HepG2 (cell line): ENCODE data around the gene PPARA. TPM values are rescaled to one million over a fixed set of nuclear protein-coding genes. Genes with fewer than 3 reads are reported as not detected.
A peak's percentile ranks its signal among the peaks of the same experiment; 100 is the strongest.

ENCODE experiments used
- ATAC-seq: fragments of 200-7000 bp; cut with Tn5 transposase; 3 replicates; pipeline ENCODE4 v1.9.1; 2020; ENCODE audit warnings: mild to moderate bottlenecking, moderate library complexity
- BruUV-seq: library from RNA; stranded (reverse); fragments of 400-500 nt; replicated peaks from 2 replicates; lab custom pipeline; 2021; lab: Mats Ljungman, UMichigan
- CTCF ChIA-PET: fragments of 300-600 bp; formaldehyde crosslinking; extraction: SDS; loops from one replicate; lab custom pipeline; 2021; ENCODE audit warnings: low total read pairs, inconsistent platforms, low intra/inter-chr PET ratio; lab: Yijun Ruan, JAX
- POLR2A ChIA-PET: fragments of 350-600 bp; sonication (Branson Sonifier 250); formaldehyde crosslinking; loops from one replicate; lab custom pipeline; 2020; ENCODE audit warnings: antibody characterized with exemption, inconsistent platforms; lab: Yijun Ruan, JAX
- DNase-seq: peaks from one replicate; pipeline ENCODE4 v3.0.0-alpha.2; 2015; ENCODE audit warnings: low spot score
- FAIRE-seq: peaks from 3 replicates; lab custom pipeline; 2011; peaks lifted over from hg19 to GRCh38; lab: Jason Lieb, UNC
- H2AFZ ChIP-seq: one replicate; pipeline ENCODE4 v1.6.1; 2011; ENCODE audit warnings: low read length, inconsistent platforms
- H3K27ac ChIP-seq: fragments of 300-600 bp; 3 replicates; pipeline ENCODE4 v1.8.0; 2011; ENCODE audit warnings: mixed run types, mild to moderate bottlenecking, mixed read lengths, low read length, inconsistent platforms; ENCODE audit not compliant: insufficient read depth; ENCODE audit errors: extremely low read length
- H3K27me3 ChIP-seq, 2 experiments: fragments of 200-600 bp in 1 of 2; 2 replicates in 1 of 2; 3 replicates in 1 of 2; pipeline versions ENCODE4 v1.6.0 to v1.8.0; 2011; ENCODE audit warnings: low read length in 2 of 2, mild to moderate bottlenecking in 2 of 2, moderate library complexity in 2 of 2, inconsistent platforms in 1 of 2; ENCODE audit not compliant: insufficient read depth in 2 of 2, control insufficient read depth in 1 of 2
- H3K36me3 ChIP-seq, 2 experiments: fragments of 200-600 bp in 1 of 2; replicated peaks in 1 of 2; 2 replicates in 1 of 2; 3 replicates in 1 of 2; pipeline versions ENCODE4 v1.5.1 to v1.8.0; 2011; ENCODE audit warnings: low read length in 2 of 2, inconsistent platforms in 1 of 2; ENCODE audit not compliant: insufficient read depth in 2 of 2, control insufficient read depth in 1 of 2
- H3K4me1 ChIP-seq: 2 replicates; pipeline ENCODE4 v1.5.1; 2012; ENCODE audit warnings: low read length, inconsistent platforms; ENCODE audit not compliant: insufficient read depth
- H3K4me2 ChIP-seq: 2 replicates; pipeline ENCODE4 v1.6.0; 2011; ENCODE audit warnings: low read depth, low read length, inconsistent platforms
- H3K4me3 ChIP-seq, 3 experiments: fragments of 200-600 bp in 1 of 3; sonication (generic), shearing (Covaris generic) in 1 of 3; replicated peaks in 1 of 3; 2 replicates each; pipeline ENCODE4 v1.5.1; 2011 to 2016; ENCODE audit warnings: low read length in 3 of 3, inconsistent platforms in 2 of 3, low read depth in 2 of 3, mild to moderate bottlenecking in 2 of 3, control low read depth in 1 of 3, mixed read lengths in 1 of 3; ENCODE audit not compliant: insufficient read depth in 1 of 3
- H3K79me2 ChIP-seq: one replicate; pipeline ENCODE4 v1.6.1; 2011; ENCODE audit warnings: low read length, inconsistent platforms; ENCODE audit not compliant: insufficient read depth
- H3K9ac ChIP-seq: 2 replicates; pipeline ENCODE4 v1.6.0; 2011; ENCODE audit warnings: mild to moderate bottlenecking, low read depth, low read length, inconsistent platforms; ENCODE audit not compliant: insufficient read depth
- H3K9me3 ChIP-seq: 2 replicates; pipeline ENCODE4 v1.5.1; 2012; ENCODE audit warnings: mild to moderate bottlenecking, low read length
- H4K20me1 ChIP-seq: 2 replicates; pipeline ENCODE4 v1.6.0; 2011; ENCODE audit warnings: inconsistent platforms, mild to moderate bottlenecking, low read length, moderate library complexity; ENCODE audit not compliant: insufficient read depth
- BCLAF1 ChIP-seq: fragments of 450-650 bp; IDR thresholded peaks from 2 replicates; pipeline ENCODE4 v1.6.1; 2017; ENCODE audit warnings: mild to moderate bottlenecking
- HNF1B ChIP-seq: sonication (generic); formaldehyde crosslinking; IDR thresholded peaks from 2 replicates; pipeline ENCODE4 v1.5.1; 2020; ENCODE audit warnings: mild to moderate bottlenecking, moderate library complexity, missing genetic modification reagents
- THRA ChIP-seq: sonication (generic); formaldehyde crosslinking; IDR thresholded peaks from 2 replicates; pipeline ENCODE4 v1.4.0; 2020; ENCODE audit warnings: missing genetic modification reagents, borderline replicate concordance
- ZBTB38 ChIP-seq: sonication (generic); formaldehyde crosslinking; IDR thresholded peaks from 2 replicates; pipeline ENCODE4 v1.5.1; 2020; ENCODE audit warnings: mild to moderate bottlenecking, missing genetic modification reagents
- ZNF782 ChIP-seq: sonication (generic); formaldehyde crosslinking; IDR thresholded peaks from 2 replicates; pipeline ENCODE4 v1.4.0; 2020; ENCODE audit warnings: missing genetic modification reagents, mild to moderate bottlenecking, borderline replicate concordance
- ZSCAN25 ChIP-seq: sonication (generic); formaldehyde crosslinking; IDR thresholded peaks from 2 replicates; pipeline ENCODE4 v1.8.0; 2022; ENCODE audit warnings: mild to moderate bottlenecking, missing genetic modification reagents
- WGBS: methylation state at CpG from one replicate; pipeline ENCODE4 v1.1.6; 2017; ENCODE audit warnings: low lambda C conversion rate; 5-methylcytosine and 5-hydroxymethylcytosine counted together
- in situ Hi-C: cut with HindIII; loops from 2 replicates; pipeline ENCODE4 v1.10.0; 2017; ENCODE audit warnings: low pct_unique_long_range_greater_than_20kb; ENCODE audit not compliant: extremely low pct_ligation_motif_present
- intact Hi-C: fragments of 100-400 bp; cut with micrococcal nuclease; formaldehyde crosslinking; loops from one replicate; pipeline ENCODE4 v1.10.0; 2022; ENCODE audit not compliant: unreplicated experiment
- polyA plus RNA-seq, 8 experiments: library from polyadenylated mRNA; depleted of rRNA in 3 of 8; stranded (reverse) in 7 of 8; unstranded in 1 of 8; fragments of >200 nt; fragmentation: Illumina TruSeq in 4 of 8; extraction: Trizol in 4 of 8; gene quantifications; 2 replicates each; pipeline versions ENCODE4 v1.2.1 to v1.2.3, GENCODE V29; 2011 to 2016; ENCODE audit warnings: low read depth in 4 of 8, missing spikeins in 1 of 8, mixed read lengths in 1 of 8; ENCODE audit not compliant: insufficient read depth in 1 of 8
- total RNA-seq, 5 experiments: library from RNA; depleted of rRNA; stranded (reverse); fragments of >200 nt; fragmentation: Illumina TruSeq; extraction: Trizol; gene quantifications; 2 replicates each; pipeline ENCODE4 v1.2.3, GENCODE V29; 2016; ENCODE audit warnings: low read depth in 1 of 5

PPARA gene
- total and polyA plus RNA-seq, 2 of the 13 experiments (the other 11 are each of a cell fraction or from before 2014, with no cell fraction given), result 18.2 to 24.7 TPM

- no peaks in the 10 kb centered on the region for H3K9me3 ChIP-seq
- BruUV-seq, result no TSS peak
- H2AFZ ChIP-seq, result no peak overlapping the region
- in situ Hi-C loops, result no loop called here
- intact Hi-C loops, result loop anchor here (1.0 kb wide), 1 partner anchor 37 kb away; no protein-coding TSS in a partner anchor
- ATAC-seq (no peak), DNase-seq (no peak), FAIRE-seq (no peak)
- POLR2A ChIA-PET, result interaction anchor here (0.6 to 1.3 kb wide), 2 partner anchors 10 to 65 kb away, joined by 3 to 6 read pairs; no protein-coding TSS in a partner anchor
- H3K36me3 ChIP-seq, result peaks cover 0 to 11% of the 10 kb centered on the region in 2 experiments; a peak in 2 of 5 replicates
- CTCF ChIA-PET, result no interaction called here
- H3K4me1 ChIP-seq, result peaks cover 69% of the 10 kb centered on the region
- no peak overlapping the region for H3K9ac ChIP-seq
- H3K27me3 ChIP-seq, result no peaks in the 10 kb centered on the region
- no peaks in the 10 kb centered on the region for H4K20me1 ChIP-seq
- H3K4me2 ChIP-seq, result no peak overlapping the region
- peak overlapping the region; percentile 39 for H3K27ac ChIP-seq
- TF ChIP-seq HNF1B (CRISPR knock-in tag) (no peak), ZSCAN25 (CRISPR knock-in tag) (0 out of 2 replicates have a peak, but pooled peaks have one; percentile 4), ZBTB38 (CRISPR knock-in tag) (peak; percentile 51), ZNF782 (no peak), THRA (no peak), BCLAF1 (no peak)
- peaks cover 6% of the 10 kb centered on the region for H3K79me2 ChIP-seq
- 92% methylated on average over 10 of the region's 10 CpGs for WGBS
- no peak overlapping the region for H3K4me3 ChIP-seq
These were observed 9.5 kb downstream of the PPARA start for GRCh38 chr22:46159777-46160176.
